ENCODE results near the gene ADCY2. TPM values are rescaled to one million over a fixed set of nuclear protein-coding genes. Genes with fewer than 3 reads are reported as not detected.

ADCY2 gene
- total RNA-seq, 4 donors from 2014 or later: 4.8 to 9.1 (median 5.7) TPM

- H3K9me3 ChIP-seq: no peaks in the 10 kb centered on the region
- intact Hi-C loops (cut with DNase I): no loop called here
- WGBS: 72% methylated on average over 2 of the region's 2 CpGs
- no peaks in the 10 kb centered on the region for H3K36me3 ChIP-seq
- H3K27me3 ChIP-seq: no peaks in the 10 kb centered on the region
- TF ChIP-seq POLR2A (IDR thresholded peaks at IDR 0.05; ENCODE audit: low read depth) (no peak), CTCF (IDR thresholded peaks at IDR 0.05) (no peak), EP300 (IDR thresholded peaks at IDR 0.05) (no peak), POLR2AphosphoS5 (IDR thresholded peaks at IDR 0.05) (no peak)
- no peak overlapping the region for H3K4me3 ChIP-seq
- no peak overlapping the region for H3K27ac ChIP-seq (replicated peaks in 1 of 4)
- no peak for DNase-seq (ENCODE audit: extremely low spot score)
- peaks cover 0 to 4% (median 1%) of the 10 kb centered on the region in 4 donors for H3K4me1 ChIP-seq
Observed at GRCh38 chr5:7501061-7501460, 105.1 kb downstream of the ADCY2 start.

GRCh38 chr5:7503564-7503963, 107.6 kb downstream of the ADCY2 start:
- Histone ChIP-seq H3K36me3 (no peaks in the 10 kb centered on the region), H3K27me3 (no peaks in the 10 kb centered on the region), H3K4me3 (no peak overlapping the region), H3K9me3 (no peaks in the 10 kb centered on the region), H3K4me1 (no peaks in the 10 kb centered on the region), H3K27ac (replicated peaks in 1 of 4) (no peak overlapping the region)
- intact Hi-C loops (cut with DNase I): no loop called here
- TF ChIP-seq CTCF (IDR thresholded peaks at IDR 0.05) (no peak), POLR2A (IDR thresholded peaks at IDR 0.05; ENCODE audit: low read depth) (no peak), EP300 (IDR thresholded peaks at IDR 0.05) (no peak), POLR2AphosphoS5 (IDR thresholded peaks at IDR 0.05) (no peak)
- no peak for DNase-seq (ENCODE audit: extremely low spot score)
- WGBS: 91% methylated on average over 9 of the region's 9 CpGs

GRCh38 chr5:7515284-7515914, 119.5 kb downstream of the ADCY2 start:
- Histone ChIP-seq H3K27ac (replicated peaks in 1 of 4) (no peak overlapping the region), H3K4me3 (no peak overlapping the region), H3K36me3 (no peaks in the 10 kb centered on the region), H3K9me3 (no peaks in the 10 kb centered on the region), H3K27me3 (no peaks in the 10 kb centered on the region), H3K4me1 (peaks cover 0 to 14% (median 7%) of the 10 kb centered on the region in 4 donors)
- DNase-seq (ENCODE audit: extremely low spot score): peak; percentile 64
- intact Hi-C loops (cut with DNase I): no loop called here
- 89% methylated on average over 3 of the region's 3 CpGs for whole genome bisulfite sequencing
- TF ChIP-seq EP300 (IDR thresholded peaks at IDR 0.05) (no peak), CTCF (IDR thresholded peaks at IDR 0.05) (no peak), POLR2AphosphoS5 (IDR thresholded peaks at IDR 0.05) (no peak)

GRCh38 chr5:7516253-7516652, 120.3 kb downstream of the ADCY2 start:
- no peaks in the 10 kb centered on the region for H3K36me3 ChIP-seq
- no peaks in the 10 kb centered on the region for H3K9me3 ChIP-seq
- peaks cover 0 to 14% (median 7%) of the 10 kb centered on the region in 4 donors for H3K4me1 ChIP-seq
- 83% methylated on average over 2 of the region's 2 CpGs for WGBS
- TF ChIP-seq POLR2A (IDR thresholded peaks at IDR 0.05; ENCODE audit: low read depth) (no peak), CTCF (IDR thresholded peaks at IDR 0.05) (no peak), POLR2AphosphoS5 (IDR thresholded peaks at IDR 0.05) (no peak), EP300 (IDR thresholded peaks at IDR 0.05) (no peak)
- H3K27me3 ChIP-seq: no peaks in the 10 kb centered on the region
- intact Hi-C loops (cut with DNase I): no loop called here
- no peak overlapping the region for H3K27ac ChIP-seq (replicated peaks in 1 of 4)
- H3K4me3 ChIP-seq: no peak overlapping the region
- peak; percentile 53 for DNase-seq (ENCODE audit: extremely low spot score)

GRCh38 chr5:7517006-7517405, 121.1 kb downstream of the ADCY2 start:
- peaks cover 0 to 5% (median 0%) of the 10 kb centered on the region in 4 donors for H3K36me3 ChIP-seq
- H3K9me3 ChIP-seq: no peaks in the 10 kb centered on the region
- intact Hi-C loops (cut with DNase I): no loop called here
- H3K4me1 ChIP-seq: peaks cover 0 to 14% (median 7%) of the 10 kb centered on the region in 4 donors
- H3K27me3 ChIP-seq: no peaks in the 10 kb centered on the region
- 78% methylated on average over 3 of the region's 3 CpGs for WGBS
- H3K27ac ChIP-seq (replicated peaks in 1 of 4): no peak overlapping the region
- no peak for TF ChIP-seq EP300 (IDR thresholded peaks at IDR 0.05)
- no peak overlapping the region for H3K4me3 ChIP-seq
- peak; percentile 66 for DNase-seq (ENCODE audit: extremely low spot score)
